ENCODE measurements around the gene SKA3.
"Not testable (repeated sequence)": the region's sequence is repeated elsewhere in the genome, so short reads cannot be mapped to it uniquely, and the experiment has no call there.

Gene SKA3

GRCh38 chr13:21216332-21216731 is 40.0 kb upstream of the SKA3 start:
- DNase-seq (ENCODE audit: low read depth, low spot score), result no peak
- H3K4me3 ChIP-seq (ENCODE audit: low read depth, low read length), result no peak overlapping the region
- POLR2A ChIA-PET, result no interaction called here
- CTCF ChIA-PET, result no interaction called here
- TF ChIP-seq, protein P1, sequence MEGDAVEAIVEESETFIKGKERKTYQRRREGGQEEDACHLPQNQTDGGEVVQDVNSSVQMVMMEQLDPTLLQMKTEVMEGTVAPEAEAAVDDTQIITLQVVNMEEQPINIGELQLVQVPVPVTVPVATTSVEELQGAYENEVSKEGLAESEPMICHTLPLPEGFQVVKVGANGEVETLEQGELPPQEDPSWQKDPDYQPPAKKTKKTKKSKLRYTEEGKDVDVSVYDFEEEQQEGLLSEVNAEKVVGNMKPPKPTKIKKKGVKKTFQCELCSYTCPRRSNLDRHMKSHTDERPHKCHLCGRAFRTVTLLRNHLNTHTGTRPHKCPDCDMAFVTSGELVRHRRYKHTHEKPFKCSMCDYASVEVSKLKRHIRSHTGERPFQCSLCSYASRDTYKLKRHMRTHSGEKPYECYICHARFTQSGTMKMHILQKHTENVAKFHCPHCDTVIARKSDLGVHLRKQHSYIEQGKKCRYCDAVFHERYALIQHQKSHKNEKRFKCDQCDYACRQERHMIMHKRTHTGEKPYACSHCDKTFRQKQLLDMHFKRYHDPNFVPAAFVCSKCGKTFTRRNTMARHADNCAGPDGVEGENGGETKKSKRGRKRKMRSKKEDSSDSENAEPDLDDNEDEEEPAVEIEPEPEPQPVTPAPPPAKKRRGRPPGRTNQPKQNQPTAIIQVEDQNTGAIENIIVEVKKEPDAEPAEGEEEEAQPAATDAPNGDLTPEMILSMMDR (IDR thresholded peaks at IDR 0.05; ENCODE audit: insufficient read depth, low read length, missing control alignments), result no peak

GRCh38 chr13:21215419-21215818 is 39.1 kb upstream of the SKA3 start:
- POLR2A ChIA-PET; DNase-seq (ENCODE audit: low read depth, low spot score); CTCF ChIA-PET; H3K4me3 ChIP-seq (ENCODE audit: low read depth, low read length): not testable (repeated sequence)

- DNase-seq (ENCODE audit: low read depth, low spot score), result no peak
- TF ChIP-seq, protein P1 (IDR thresholded peaks at IDR 0.05; ENCODE audit: insufficient read depth, low read length, missing control alignments), result no peak
- no peak overlapping the region for H3K4me3 ChIP-seq (ENCODE audit: low read depth, low read length)
- CTCF ChIA-PET, result no interaction called here
- POLR2A ChIA-PET, result no interaction called here
These were observed 35.9 kb upstream of the SKA3 start for GRCh38 chr13:21212138-21212775.

- POLR2A ChIA-PET, result no interaction called here
- TF ChIP-seq, protein P1 (IDR thresholded peaks at IDR 0.05; ENCODE audit: insufficient read depth, low read length, missing control alignments), result no peak
- CTCF ChIA-PET, result interaction anchor here (1.0 kb wide), 1 partner anchor 268 kb away, joined by 3 read pairs; no protein-coding TSS in a partner anchor
- no peak for DNase-seq (ENCODE audit: low read depth, low spot score)
- H3K4me3 ChIP-seq (ENCODE audit: low read depth, low read length), result no peak overlapping the region
These were observed 32.4 kb upstream of the SKA3 start for GRCh38 chr13:21208652-21209154.

DNA sequence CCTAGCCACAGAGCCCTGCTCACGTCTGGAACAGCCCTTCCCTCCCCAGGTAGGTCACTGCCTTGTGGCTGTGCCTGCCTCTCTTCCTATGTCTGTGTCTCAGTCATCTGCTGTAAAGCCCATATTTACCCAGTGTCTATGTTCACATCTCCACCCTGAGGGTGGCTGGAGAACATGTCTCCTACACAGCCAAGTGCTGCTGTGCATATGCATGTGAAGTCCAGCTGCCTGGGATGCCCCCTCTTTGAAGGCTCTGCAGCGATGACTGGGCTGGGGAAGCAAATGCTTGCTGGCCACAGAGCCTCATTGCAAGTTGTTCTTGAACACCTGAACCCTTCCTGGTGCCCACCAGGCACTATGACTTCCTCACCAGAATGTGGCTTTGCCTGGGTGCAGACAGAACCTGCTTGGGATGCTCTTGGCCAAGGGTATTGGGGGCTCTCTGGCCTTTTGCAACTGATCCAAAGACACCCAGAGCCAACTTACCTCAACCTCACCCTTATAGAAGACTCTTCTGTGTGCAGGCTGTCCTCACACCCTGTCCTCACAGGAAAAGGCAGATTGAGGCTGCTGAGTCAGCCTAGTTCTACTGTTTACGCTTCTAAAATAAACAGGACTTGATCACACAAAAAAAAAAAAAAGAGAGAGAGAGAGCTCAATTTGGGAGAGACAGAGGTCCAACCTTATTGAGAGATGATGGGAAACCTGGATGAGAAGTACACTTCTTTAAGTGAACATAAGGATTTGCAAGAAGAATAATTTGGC is 26.6 kb upstream of the SKA3 start:
- H3K4me3 ChIP-seq (ENCODE audit: low read depth, low read length), result no peak overlapping the region
- DNase-seq (ENCODE audit: low read depth, low spot score), result no peak
- POLR2A ChIA-PET, result no interaction called here
- CTCF ChIA-PET, result no interaction called here
- TF ChIP-seq, protein P1 (IDR thresholded peaks at IDR 0.05; ENCODE audit: insufficient read depth, low read length, missing control alignments), result no peak

DNA sequence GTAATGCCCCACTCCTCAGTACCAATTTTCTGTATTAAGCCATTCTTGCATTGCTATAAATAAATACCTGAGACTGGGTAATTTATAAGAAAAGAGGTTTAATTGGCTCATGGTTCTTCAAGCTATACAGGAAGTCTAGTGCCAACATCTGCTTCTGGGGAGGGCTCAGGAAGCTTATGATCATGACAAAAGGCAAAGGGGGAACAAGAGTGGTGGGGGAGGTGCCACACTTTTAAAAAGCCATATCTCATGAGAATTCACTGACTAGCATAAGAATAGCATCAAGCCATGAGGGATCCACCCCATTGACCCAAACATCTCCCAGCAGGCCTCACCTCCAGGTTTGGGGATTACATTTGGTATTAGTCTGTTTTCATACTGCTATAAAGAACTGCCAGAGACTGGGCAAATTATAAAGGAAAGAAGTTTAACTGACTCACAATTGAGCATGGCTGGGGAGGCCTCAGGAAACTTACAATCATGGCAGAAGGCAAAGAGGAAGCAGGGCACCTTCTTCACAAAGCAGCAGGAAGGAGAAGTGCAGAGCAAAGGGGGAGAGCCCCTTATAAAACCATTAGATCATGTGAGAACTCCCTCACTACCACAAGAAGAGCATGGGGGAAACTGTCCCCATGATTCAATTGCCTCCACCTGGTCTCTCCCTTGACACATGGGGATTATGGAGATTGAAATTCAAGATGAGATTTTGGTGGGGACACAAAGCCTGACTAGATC is 25.3 kb upstream of the SKA3 start:
- POLR2A ChIA-PET, result not testable (repeated sequence)

DNA sequence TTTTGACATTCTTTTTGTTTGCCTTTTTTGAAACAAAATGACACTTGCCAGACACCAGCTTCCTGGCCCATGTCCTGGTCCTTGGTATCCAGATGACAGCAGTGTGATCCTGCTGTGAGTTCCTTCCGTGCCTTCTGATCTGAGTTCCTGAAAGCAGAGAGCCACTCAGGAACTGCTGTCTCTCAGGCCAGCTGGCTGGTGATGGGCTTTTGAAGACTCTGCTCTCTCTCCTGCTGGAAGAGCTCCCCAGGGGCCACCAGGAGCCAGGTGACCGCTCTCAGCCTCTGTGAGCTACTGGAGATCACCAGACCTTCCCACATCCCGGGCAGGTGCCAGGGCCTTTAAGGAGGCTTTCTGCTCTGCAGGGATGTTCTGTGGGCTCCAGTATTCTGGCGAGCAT is 22.0 kb upstream of the SKA3 start:
- H3K4me3 ChIP-seq (ENCODE audit: low read depth, low read length); DNase-seq (ENCODE audit: low read depth, low spot score); CTCF ChIA-PET; POLR2A ChIA-PET: not testable (repeated sequence)

More for the DNA sequence above, 25.3 kb upstream of the SKA3 start:
- CTCF ChIA-PET; H3K4me3 ChIP-seq (ENCODE audit: low read depth, low read length); DNase-seq (ENCODE audit: low read depth, low spot score): not testable (repeated sequence)

- POLR2A ChIA-PET; CTCF ChIA-PET; H3K4me3 ChIP-seq (ENCODE audit: low read depth, low read length); DNase-seq (ENCODE audit: low read depth, low spot score): not testable (repeated sequence)
These were observed 21.4 kb upstream of the SKA3 start for GRCh38 chr13:21197606-21198225.

- H3K4me3 ChIP-seq (ENCODE audit: low read depth, low read length); POLR2A ChIA-PET; DNase-seq (ENCODE audit: low read depth, low spot score): not testable (repeated sequence)
- CTCF ChIA-PET, result interaction anchor here (0.9 kb wide), 1 partner anchor 296 kb away, joined by 3 read pairs; no protein-coding TSS in a partner anchor
These were observed 18.4 kb upstream of the SKA3 start for GRCh38 chr13:21194756-21195155.

- DNase-seq (ENCODE audit: low read depth, low spot score); CTCF ChIA-PET; H3K4me3 ChIP-seq (ENCODE audit: low read depth, low read length); POLR2A ChIA-PET: not testable (repeated sequence)
These were observed 10.1 kb upstream of the SKA3 start for GRCh38 chr13:21186410-21186809.
